Measurements from ENCODE around the gene SEMA6C.
"Not testable (repeated sequence)": the region's sequence is repeated elsewhere in the genome, so short reads cannot be mapped to it uniquely, and the experiment has no call there.

Gene SEMA6C

DNA sequence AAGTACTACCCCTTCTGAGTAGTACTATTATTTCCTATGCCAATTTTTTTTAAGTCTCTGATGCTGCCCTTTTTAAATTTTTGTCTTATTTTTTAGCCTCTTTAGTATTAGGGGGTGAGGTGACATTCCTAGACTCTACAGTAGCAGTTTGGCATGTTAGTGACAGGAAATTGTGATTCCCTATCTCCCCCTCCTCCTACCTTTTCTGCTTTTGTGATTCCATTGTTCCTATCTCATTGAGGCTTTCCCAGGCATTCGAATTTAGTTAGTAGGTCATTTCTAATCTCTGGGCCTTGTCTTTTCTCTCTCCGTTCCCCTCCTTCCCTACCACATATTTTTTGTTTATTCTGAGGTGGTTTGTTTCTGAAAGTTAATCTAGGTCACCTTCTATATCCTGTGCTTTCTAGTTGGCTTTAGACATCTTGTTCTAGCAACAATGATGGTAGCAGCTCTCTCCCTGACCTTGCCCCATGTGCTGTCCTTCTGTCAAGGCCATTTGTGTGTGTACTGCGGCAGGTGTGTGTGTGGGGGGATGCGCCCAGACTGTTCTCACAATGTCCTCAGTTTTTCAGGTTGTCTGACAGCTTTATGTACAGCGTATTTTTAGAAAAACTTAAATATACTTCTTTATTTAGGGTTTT, 21.5 kb downstream of the SEMA6C start:
- DNase-seq, result no peak

DNA sequence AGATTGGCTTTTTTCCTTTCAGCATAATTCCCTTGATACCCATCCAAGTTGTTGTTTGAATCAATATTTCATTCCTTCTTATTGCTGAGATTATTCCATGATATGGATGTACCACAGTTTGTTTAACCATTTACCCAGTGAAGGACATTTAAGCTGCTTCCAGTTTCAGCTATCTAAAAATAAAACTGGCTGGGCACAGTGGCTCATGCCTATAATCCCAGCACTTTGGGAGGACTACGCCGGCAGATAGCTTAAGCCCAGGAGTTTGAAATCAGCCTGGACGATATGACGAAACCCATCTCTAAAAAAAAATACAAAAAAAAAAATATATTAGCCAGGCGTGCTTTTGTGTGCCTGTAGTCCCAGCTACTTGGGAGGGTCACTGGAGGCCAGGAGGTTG, 32.6 kb downstream of the SEMA6C start:
- DNase-seq, result no peak

DNA sequence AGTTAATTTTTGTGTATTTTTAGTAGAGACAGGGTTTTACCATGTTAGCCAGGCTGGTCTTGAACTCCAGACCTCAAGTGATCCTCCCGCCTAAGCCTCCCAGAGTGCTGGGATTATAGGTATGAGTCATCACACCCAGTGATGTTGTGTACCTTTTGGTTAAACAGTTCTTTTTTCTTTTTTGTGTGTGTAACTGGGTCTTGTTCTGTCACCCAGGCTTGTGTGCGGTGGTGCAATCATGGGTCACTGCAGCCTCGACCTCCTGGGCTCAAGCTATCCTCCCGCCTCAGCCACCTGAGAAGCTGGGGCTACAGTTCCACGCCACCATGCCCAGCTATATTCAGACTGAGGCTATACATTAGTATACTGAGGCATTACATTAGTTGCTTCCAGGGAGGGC, 38.1 kb downstream of the SEMA6C start:
- DNase-seq, result no peak

DNA sequence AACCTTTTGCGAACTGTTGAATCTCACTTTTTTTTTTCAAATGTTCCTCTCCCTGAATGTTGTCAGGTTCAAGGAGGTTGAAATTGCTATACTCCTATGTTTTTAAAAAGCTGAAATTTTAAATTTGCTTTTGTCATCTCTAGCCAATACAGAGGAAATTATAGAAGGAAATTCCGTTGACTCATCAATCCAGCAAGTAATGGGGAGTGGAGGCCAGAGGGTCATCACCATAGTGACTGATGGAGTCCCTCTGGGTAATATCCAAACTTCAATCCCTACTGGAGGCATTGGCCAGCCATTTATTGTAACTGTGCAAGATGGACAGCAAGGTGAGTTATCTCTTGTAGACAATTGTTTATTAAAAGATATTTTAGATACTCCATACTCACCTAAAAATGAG, 39.5 kb downstream of the SEMA6C start:
- DNase-seq, result no peak

DNA sequence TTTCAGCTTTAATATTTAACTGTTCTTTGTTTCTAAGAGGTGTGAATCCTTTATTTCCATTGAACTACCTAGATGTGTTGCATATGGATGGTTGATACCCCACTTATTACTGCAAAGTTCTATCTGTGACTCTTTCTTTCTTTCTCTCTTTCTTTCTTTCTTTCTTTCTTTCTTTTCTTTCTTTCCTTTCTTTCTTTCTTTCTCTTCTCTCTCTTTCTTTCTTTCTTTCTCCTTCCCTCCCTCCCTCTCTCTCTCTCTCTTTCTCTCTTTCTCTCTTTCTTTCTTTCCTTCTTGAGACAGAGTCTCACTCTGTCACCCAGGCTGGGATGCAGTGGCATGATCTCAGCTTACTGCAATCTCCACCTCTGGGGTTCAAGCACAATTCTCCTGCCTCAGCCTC, 41.8 kb downstream of the SEMA6C start:
- no peak for DNase-seq

DNA sequence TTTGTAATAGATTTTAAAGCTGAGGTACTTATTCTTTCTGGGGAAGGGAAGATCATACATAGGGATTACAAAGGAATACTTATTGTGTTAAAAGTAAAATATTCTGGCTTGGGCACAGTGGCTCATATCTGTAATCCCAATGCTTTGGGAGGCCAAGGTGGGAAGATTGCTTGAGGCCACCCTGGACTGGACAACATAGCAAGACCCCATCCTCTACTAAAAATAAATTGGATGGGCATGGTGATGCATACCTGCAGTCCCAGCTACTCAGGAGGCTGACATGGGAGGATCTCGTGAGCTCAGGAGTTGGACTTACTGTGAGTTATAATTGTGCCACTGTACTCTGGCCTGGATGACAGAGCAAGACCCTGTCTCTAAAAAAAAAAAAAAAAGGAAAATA, 48.3 kb downstream of the SEMA6C start:
- DNase-seq, result no peak

DNA sequence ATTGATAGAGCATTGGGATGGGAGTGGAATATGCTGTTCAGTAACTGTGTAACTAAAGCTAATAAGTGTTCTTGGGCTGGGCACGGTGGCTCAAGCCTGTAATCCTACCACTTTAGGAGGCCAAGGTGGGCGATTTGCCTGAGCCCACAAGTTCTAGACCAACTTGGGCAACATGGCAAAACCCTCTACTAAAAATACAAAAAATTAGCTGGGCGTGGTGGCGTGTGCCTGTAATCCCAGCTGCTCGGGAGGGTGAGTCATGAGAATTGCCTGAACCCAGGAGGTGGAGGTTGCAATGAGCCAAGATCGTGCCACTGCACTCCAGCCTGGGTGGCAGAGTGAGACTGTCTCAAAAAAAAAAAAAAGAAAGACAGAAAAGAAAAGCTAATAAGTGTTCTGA, 49.0 kb downstream of the SEMA6C start:
- DNase-seq, result not testable (repeated sequence)

DNA sequence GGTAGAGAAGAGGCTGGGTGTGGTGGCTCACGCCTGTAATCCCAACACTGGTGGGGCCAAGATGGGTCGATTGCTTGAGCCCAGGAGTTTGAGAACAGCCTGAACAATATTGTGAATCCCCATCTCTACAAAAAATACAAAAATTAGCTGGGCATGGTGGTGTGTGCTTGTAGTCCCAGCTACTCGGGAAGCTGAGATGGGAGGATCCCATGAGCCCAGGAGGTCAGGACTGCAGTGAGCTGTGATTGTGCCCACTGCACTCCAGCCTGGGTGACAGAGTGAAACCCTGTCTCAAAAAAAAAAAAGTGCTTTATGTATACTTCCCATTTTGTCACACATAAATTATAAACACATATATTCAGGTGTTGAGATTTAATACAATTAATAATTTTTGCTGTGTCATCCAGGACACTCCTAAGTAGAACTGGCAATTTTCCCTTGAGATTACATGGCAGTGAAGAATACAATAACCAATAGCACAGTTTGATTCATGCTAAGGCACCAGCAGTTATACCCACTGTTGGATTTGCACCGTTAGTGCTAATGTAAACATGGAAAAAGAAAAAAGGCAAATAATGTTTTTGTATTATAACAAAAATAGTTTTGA, 60.4 kb downstream of the SEMA6C start:
- DNase-seq, result no peak

Measured in NCI-H2081 treated with DMSO at 0.1 percent for 48 hours (cell line).